Body of pancreas (tissue), 4 donors: ENCODE data around the gene METTL3. TPM values are rescaled to one million over a fixed set of nuclear protein-coding genes. Genes with fewer than 3 reads are reported as not detected.

ENCODE experiments used
- ATAC-seq: fragments of 150-250 bp; one replicate; pipeline ENCODE4 v1.9.1; 2016
- DNase-seq, 4 donors: peaks; one replicate each; pipeline ENCODE4 v3.0.0-alpha.2; 2019
- H3K27ac ChIP-seq, 4 donors: fragments of 200-600 bp; sonication (generic); 1 replicate in 3 of 4; 2 replicates in 1 of 4; pipeline versions ENCODE4 v1.5.1 to v1.6.1; 2016 to 2019; ENCODE audit warnings: mild to moderate bottlenecking in 1 of 4, mixed read lengths in 1 of 4, moderate library complexity in 1 of 4
- H3K27me3 ChIP-seq, 2 donors: fragments of 200-600 bp; sonication (generic); one replicate each; pipeline ENCODE4 v1.6.0; 2016; ENCODE audit warnings: mild to moderate bottlenecking in 1 of 2
- H3K36me3 ChIP-seq, 2 donors: fragments of 200-600 bp; sonication (generic); replicated peaks in 1 of 2; 2 replicates each; pipeline ENCODE4 v1.5.1; 2016; ENCODE audit warnings: low read depth in 2 of 2; ENCODE audit not compliant: insufficient read depth in 1 of 2
- H3K4me1 ChIP-seq: fragments of 200-600 bp; sonication (generic); one replicate; pipeline ENCODE4 v1.6.0; 2016
- H3K4me3 ChIP-seq, 2 donors: fragments of 200-600 bp; sonication (generic); 1 replicate in 1 of 2; 2 replicates in 1 of 2; pipeline ENCODE4 v1.5.1; 2016 to 2019
- H3K9me3 ChIP-seq, 3 donors: fragments of 200-600 bp; sonication (generic); 1 replicate in 2 of 3; 2 replicates in 1 of 3; pipeline ENCODE4 v1.5.1; 2016
- CTCF ChIP-seq, 7 experiments: fragments of 450-650 bp in 4 of 7; fragments of 200-600 bp in 3 of 7; sonication (generic) in 3 of 7; IDR thresholded peaks; one replicate each; pipeline ENCODE4 v1.5.1; 2016 to 2019; ENCODE audit warnings: antibody characterized with exemption in 7 of 7
- POLR2A ChIP-seq, 3 donors: fragments of 450-650 bp; IDR thresholded peaks; one replicate each; pipeline ENCODE4 v1.6.1; 2016; ENCODE audit warnings: antibody characterized with exemption in 3 of 3, mild to moderate bottlenecking in 2 of 3
- WGBS, 2 donors: methylation state at CpG; one replicate each; pipeline ENCODE4 v1.1.5; 2017; 5-methylcytosine and 5-hydroxymethylcytosine counted together
- intact Hi-C: fragments of 100-400 bp; cut with DNase I; formaldehyde crosslinking; loops from one replicate; pipeline ENCODE4 v1.15.1; 2023
- total RNA-seq, 2 donors: library from RNA; depleted of rRNA; stranded (reverse); fragments of >200 nt; gene quantifications; one replicate each; pipeline ENCODE4 v1.1.0, GENCODE V29; 2016

METTL3 gene
- 10 to 100 TPM; 49.8 to 69.2 TPM for total RNA-seq

GRCh38 chr14:21510735-21511657, at the start of gene METTL3:
Gene METTL3 (minus strand): TSS chr14:21511340. CDS start chr14:21511223, 117 bp downstream.
- intact Hi-C loops: no loop called here
- H3K9me3 ChIP-seq: no peaks in the 10 kb centered on the region
- H3K27me3 ChIP-seq: no peaks in the 10 kb centered on the region
- WGBS, 2 donors: 0 to 1% methylated on average over 40 to 53 of the region's 53 CpGs
- H3K36me3 ChIP-seq: no peaks in the 10 kb centered on the region
- H3K27ac ChIP-seq: peak within 1 kb of the TSS; percentile 58 to 88 (median 83)
- peak; percentile 97 to 99 (median 98) for DNase-seq
- H3K4me3 ChIP-seq: peak within 1 kb of the TSS; percentile 52 to 95
- peaks cover 25% of the 10 kb centered on the region for H3K4me1 ChIP-seq
- peak; percentile 99 for ATAC-seq
- TF ChIP-seq POLR2A (IDR thresholded peaks at IDR 0.05): peak in 2 of 3 donors; percentile 80 to 85
- TF ChIP-seq CTCF (IDR thresholded peaks at IDR 0.05): peak in 1 of 7 experiments; percentile 15

- ATAC-seq (no peak), DNase-seq (no peak)
- H3K36me3 ChIP-seq: no peaks in the 10 kb centered on the region
- no peaks in the 10 kb centered on the region for H3K9me3 ChIP-seq
- no peak overlapping the region for H3K27ac ChIP-seq
- H3K4me1 ChIP-seq: peaks cover 16% of the 10 kb centered on the region
- H3K4me3 ChIP-seq: no peak overlapping the region
- WGBS, 2 donors: 73 to 76% methylated on average over 8 of the region's 8 CpGs
- H3K27me3 ChIP-seq: no peaks in the 10 kb centered on the region
- TF ChIP-seq POLR2A (IDR thresholded peaks at IDR 0.05) (no peak), CTCF (IDR thresholded peaks at IDR 0.05) (no peak)
- intact Hi-C loops: no loop called here
These were observed 47.6 kb upstream of the METTL3 start for GRCh38 chr14:21558703-21559170.

GRCh38 chr14:21557084-21557901, 46.2 kb upstream of the METTL3 start:
- TF ChIP-seq POLR2A (IDR thresholded peaks at IDR 0.05) (no peak), CTCF (IDR thresholded peaks at IDR 0.05) (peak; percentile 41 to 85 (median 78))
- Histone ChIP-seq H3K27me3 (no peaks in the 10 kb centered on the region), H3K36me3 (no peaks in the 10 kb centered on the region), H3K27ac (peak overlapping the region in 3 of 4 donors; percentile 1 to 72 (median 68)), H3K4me1 (peaks cover 16% of the 10 kb centered on the region), H3K9me3 (no peaks in the 10 kb centered on the region), H3K4me3 (no peak overlapping the region)
- intact Hi-C loops: no loop called here
- ATAC-seq (peak; percentile 94), DNase-seq (peak; percentile 81 to 90 (median 83))
- 4 to 5% methylated on average over 11 of the region's 11 CpGs for WGBS, 2 donors

GRCh38 chr14:21556378-21557083, 45.4 kb upstream of the METTL3 start:
- peak; percentile 18 for ATAC-seq
- no peak for DNase-seq
- H3K27ac ChIP-seq: peak overlapping the region in 2 of 4 donors; percentile 68 to 72
- intact Hi-C loops: no loop called here
- H3K27me3 ChIP-seq: no peaks in the 10 kb centered on the region
- no peaks in the 10 kb centered on the region for H3K36me3 ChIP-seq
- peaks cover 16% of the 10 kb centered on the region for H3K4me1 ChIP-seq
- H3K4me3 ChIP-seq: no peak overlapping the region
- H3K9me3 ChIP-seq: no peaks in the 10 kb centered on the region
- no peak for TF ChIP-seq CTCF (IDR thresholded peaks at IDR 0.05)
- TF ChIP-seq POLR2A (IDR thresholded peaks at IDR 0.05): no peak
- 29 to 39% methylated on average over 5 of the region's 5 CpGs for whole genome bisulfite sequencing, 2 donors
